Gastrocnemius medialis (tissue), 4 donors: ENCODE results near the gene NLRP4.

ENCODE experiments used
- POLR2A ChIP-seq, 2 donors: fragments of 450-650 bp; IDR thresholded peaks; one replicate each; pipeline ENCODE4 v1.6.1; 2017; ENCODE audit warnings: antibody characterized with exemption in 2 of 2, mild to moderate bottlenecking in 2 of 2, moderate library complexity in 2 of 2
- TF ChIP-seq, protein P1 (sequence below), 5 experiments: fragments of 450-650 bp in 3 of 5; fragments of 200-600 bp in 2 of 5; sonication (generic) in 2 of 5; IDR thresholded peaks in 4 of 5; conservative IDR thresholded peaks in 1 of 5; 1 replicate in 4 of 5; 2 replicates in 1 of 5; pipeline ENCODE4 v1.5.1; 2016 to 2019; ENCODE audit warnings: antibody characterized with exemption in 5 of 5, mild to moderate bottlenecking in 3 of 5, moderate library complexity in 3 of 5

GRCh38 chr19:55902080-55902751 is 65.9 kb downstream of the NLRP4 start:
- TF ChIP-seq, protein P1, sequence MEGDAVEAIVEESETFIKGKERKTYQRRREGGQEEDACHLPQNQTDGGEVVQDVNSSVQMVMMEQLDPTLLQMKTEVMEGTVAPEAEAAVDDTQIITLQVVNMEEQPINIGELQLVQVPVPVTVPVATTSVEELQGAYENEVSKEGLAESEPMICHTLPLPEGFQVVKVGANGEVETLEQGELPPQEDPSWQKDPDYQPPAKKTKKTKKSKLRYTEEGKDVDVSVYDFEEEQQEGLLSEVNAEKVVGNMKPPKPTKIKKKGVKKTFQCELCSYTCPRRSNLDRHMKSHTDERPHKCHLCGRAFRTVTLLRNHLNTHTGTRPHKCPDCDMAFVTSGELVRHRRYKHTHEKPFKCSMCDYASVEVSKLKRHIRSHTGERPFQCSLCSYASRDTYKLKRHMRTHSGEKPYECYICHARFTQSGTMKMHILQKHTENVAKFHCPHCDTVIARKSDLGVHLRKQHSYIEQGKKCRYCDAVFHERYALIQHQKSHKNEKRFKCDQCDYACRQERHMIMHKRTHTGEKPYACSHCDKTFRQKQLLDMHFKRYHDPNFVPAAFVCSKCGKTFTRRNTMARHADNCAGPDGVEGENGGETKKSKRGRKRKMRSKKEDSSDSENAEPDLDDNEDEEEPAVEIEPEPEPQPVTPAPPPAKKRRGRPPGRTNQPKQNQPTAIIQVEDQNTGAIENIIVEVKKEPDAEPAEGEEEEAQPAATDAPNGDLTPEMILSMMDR (IDR thresholded peaks at IDR 0.05 in 4 of 5, conservative IDR thresholded peaks at IDR 0.05 in 1 of 5): no peak
- no peak for TF ChIP-seq POLR2A (IDR thresholded peaks at IDR 0.05)
